ENCODE measurements around the gene FMNL3. TPM values are rescaled to one million over a fixed set of nuclear protein-coding genes. Genes with fewer than 3 reads are reported as not detected.

The FMNL3 gene
- total RNA-seq, 1 donor = 22.4 TPM

- no peak for DNase-seq (ENCODE audit: low read depth in 2 of 3, low spot score in 2 of 3)
Measured at GRCh38 chr12:49658276-49658675, 48.9 kb downstream of the FMNL3 start.

- DNase-seq (ENCODE audit: low read depth in 2 of 3, low spot score in 2 of 3) = no peak
Measured at GRCh38 chr12:49655595-49656236, 51.5 kb downstream of the FMNL3 start.

GRCh38 chr12:49654715-49655114 lies 52.5 kb downstream of the FMNL3 start:
- no peak for DNase-seq (ENCODE audit: low read depth in 2 of 3, low spot score in 2 of 3)

- DNase-seq (ENCODE audit: low read depth in 2 of 3, low spot score in 2 of 3) = no peak
Measured at GRCh38 chr12:49652921-49653520, 54.2 kb downstream of the FMNL3 start.

GRCh38 chr12:49651855-49652254 lies 55.4 kb downstream of the FMNL3 start:
- DNase-seq (ENCODE audit: low read depth in 2 of 3, low spot score in 2 of 3) = no peak

GRCh38 chr12:49649892-49650291 lies 57.3 kb downstream of the FMNL3 start:
- DNase-seq (ENCODE audit: low read depth in 2 of 3, low spot score in 2 of 3) = no peak

GRCh38 chr12:49649445-49649844 lies 57.8 kb downstream of the FMNL3 start:
- DNase-seq (ENCODE audit: low read depth in 2 of 3, low spot score in 2 of 3) = no peak

GRCh38 chr12:49648712-49649003 lies 58.5 kb downstream of the FMNL3 start:
- DNase-seq (ENCODE audit: low read depth in 2 of 3, low spot score in 2 of 3) = no peak

GRCh38 chr12:49647827-49648711 lies 59.1 kb downstream of the FMNL3 start:
- DNase-seq (ENCODE audit: low read depth in 2 of 3, low spot score in 2 of 3) = no peak

GRCh38 chr12:49646871-49647654 lies 60.1 kb downstream of the FMNL3 start:
- no peak for DNase-seq (ENCODE audit: low read depth in 2 of 3, low spot score in 2 of 3)

- no peak for DNase-seq (ENCODE audit: low read depth in 2 of 3, low spot score in 2 of 3)
Measured at GRCh38 chr12:49646331-49646830, 60.8 kb downstream of the FMNL3 start.

GRCh38 chr12:49645146-49646039 lies 61.8 kb downstream of the FMNL3 start:
- DNase-seq (ENCODE audit: low read depth in 2 of 3, low spot score in 2 of 3) = peak in 2 of 3 donors; percentile 17 to 25

- DNase-seq (ENCODE audit: low read depth in 2 of 3, low spot score in 2 of 3) = peak; percentile 67 to 90 (median 80)
Measured at GRCh38 chr12:49644620-49644994, 62.6 kb downstream of the FMNL3 start.

- DNase-seq (ENCODE audit: low read depth in 2 of 3, low spot score in 2 of 3) = no peak
Measured at GRCh38 chr12:49643961-49644619, 63.1 kb downstream of the FMNL3 start.

GRCh38 chr12:49643135-49643534 lies 64.1 kb downstream of the FMNL3 start:
- DNase-seq (ENCODE audit: low read depth in 2 of 3, low spot score in 2 of 3) = no peak

- no peak for DNase-seq (ENCODE audit: low read depth in 2 of 3, low spot score in 2 of 3)
Measured at GRCh38 chr12:49642370-49642802, 64.8 kb downstream of the FMNL3 start.

GRCh38 chr12:49641748-49642369 lies 65.3 kb downstream of the FMNL3 start:
- no peak for DNase-seq (ENCODE audit: low read depth in 2 of 3, low spot score in 2 of 3)

GRCh38 chr12:49636979-49637755 lies 70.0 kb downstream of the FMNL3 start:
- peak in 2 of 3 donors; percentile 65 to 83 for DNase-seq (ENCODE audit: low read depth in 2 of 3, low spot score in 2 of 3)
